ENCODE measurements around the gene MPDZ.

- TF ChIP-seq PAX5 (IDR thresholded peaks at IDR 0.05; ENCODE audit: insufficient read depth, low read length, severe bottlenecking) (no peak), POLR2AphosphoS5 (IDR thresholded peaks at IDR 0.05; ENCODE audit: low read depth, low read length) (no peak), SPI1 (IDR thresholded peaks at IDR 0.05; ENCODE audit: low read depth, low read length) (no peak), POLR2A (IDR thresholded peaks at IDR 0.05; ENCODE audit: low read depth, low read length) (no peak), TAF1 (IDR thresholded peaks at IDR 0.05; ENCODE audit: low read depth, low read length) (no peak)
Measured at GRCh38 chr9:13274886-13275641, 4.4 kb downstream of the MPDZ start.
